GM12878 (cell line): Measurements from ENCODE around the gene PSENEN. TPM values are rescaled to one million over a fixed set of nuclear protein-coding genes. Genes with fewer than 3 reads are reported as not detected.

ENCODE experiments used
- ATF7 ChIP-seq: fragments of 450-650 bp; IDR thresholded peaks from 2 replicates; pipeline ENCODE4 v1.6.1; 2016; ENCODE audit warnings: low read depth, mild to moderate bottlenecking
- CHD1 ChIP-seq: IDR thresholded peaks from 2 replicates; pipeline ENCODE4 v1.6.1; 2012; ENCODE audit warnings: low read depth, low read length, improper control_type of control experiment
- CHD4 ChIP-seq: fragments of 200-600 bp; sonication (generic); IDR thresholded peaks from 2 replicates; pipeline ENCODE4 v1.6.1; 2016; ENCODE audit warnings: mild to moderate bottlenecking
- ESRRA ChIP-seq: IDR thresholded peaks from 2 replicates; pipeline ENCODE4 v1.6.1; 2012; ENCODE audit warnings: mild to moderate bottlenecking, low read length, improper control_type of control experiment
- GABPA ChIP-seq: IDR thresholded peaks from 2 replicates; pipeline ENCODE4 v1.6.1; 2014; ENCODE audit warnings: antibody characterized with exemption, low read depth, mild to moderate bottlenecking, inconsistent platforms
- KLF5 ChIP-seq: fragments of 450-650 bp; IDR thresholded peaks from 2 replicates; pipeline ENCODE4 v1.6.1; 2014; ENCODE audit warnings: mild to moderate bottlenecking; ENCODE audit not compliant: partially characterized antibody
- MXI1 ChIP-seq: fragments of 150-350 bp; IDR thresholded peaks from 2 replicates; pipeline ENCODE4 v1.6.1; 2011; ENCODE audit warnings: low read depth, mild to moderate bottlenecking, inconsistent platforms, low read length, improper control_type of control experiment
- PAX5 ChIP-seq: IDR thresholded peaks from 2 replicates; pipeline ENCODE4 v1.6.1; 2011; ENCODE audit warnings: low read depth, low read length, borderline replicate concordance
- PKNOX1 ChIP-seq: fragments of 450-650 bp; IDR thresholded peaks from 2 replicates; pipeline ENCODE4 v1.6.1; 2016; ENCODE audit warnings: mild to moderate bottlenecking
- RBBP5 ChIP-seq: fragments of 200-600 bp; sonication (generic); conservative IDR thresholded peaks from 2 replicates; pipeline ENCODE4 v1.6.1; 2016
- RUNX3 ChIP-seq: IDR thresholded peaks from 2 replicates; pipeline ENCODE4 v1.6.1; 2012; ENCODE audit warnings: low read length, inconsistent platforms
- SMAD5 ChIP-seq: IDR thresholded peaks from 2 replicates; pipeline ENCODE4 v1.6.1; 2016; ENCODE audit warnings: antibody characterized with exemption, low read depth
- SREBF1 ChIP-seq: IDR thresholded peaks from 2 replicates; pipeline ENCODE4 v1.6.1; 2012; ENCODE audit warnings: mild to moderate bottlenecking, low read length
- STAT1 ChIP-seq: fragments of 450-650 bp; conservative IDR thresholded peaks from 2 replicates; pipeline ENCODE4 v1.6.1; 2014; ENCODE audit warnings: antibody characterized with exemption, mild to moderate bottlenecking
- WRNIP1 ChIP-seq: IDR thresholded peaks from 2 replicates; pipeline ENCODE4 v1.6.1; 2011; ENCODE audit warnings: low read depth, low read length, improper control_type of control experiment, borderline replicate concordance
- ZBTB33 ChIP-seq: fragments of 450-650 bp; IDR thresholded peaks from 2 replicates; pipeline ENCODE4 v1.6.1; 2017; ENCODE audit warnings: mild to moderate bottlenecking
- ZZZ3 ChIP-seq: IDR thresholded peaks from 2 replicates; pipeline ENCODE4 v1.6.1; 2011; ENCODE audit warnings: low read depth; ENCODE audit not compliant: control insufficient read depth, insufficient read length
- polyA plus RNA-seq, 11 experiments: library from polyadenylated mRNA; depleted of rRNA in 4 of 11; unstranded in 6 of 11; stranded (reverse) in 5 of 11; fragments of >200 nt; fragmentation: Nextera tagmentation in 4 of 11; fragmentation: Illumina TruSeq in 1 of 11; extraction: Ambion mirVana in 4 of 11; extraction: Trizol in 1 of 11; gene quantifications; 1 replicate in 1 of 11; 2 replicates in 10 of 11; pipeline versions ENCODE4 v1.2.1 to v1.2.3, GENCODE V29; 2011 to 2016; ENCODE audit warnings: inconsistent platforms in 2 of 11, missing spikeins in 2 of 11, low read depth in 1 of 11
- total RNA-seq, 4 experiments: library from RNA; depleted of rRNA in 3 of 4; stranded (reverse); fragments of >200 nt in 3 of 4; fragmentation: Illumina TruSeq in 1 of 4; extraction: Trizol in 1 of 4; gene quantifications; 2 replicates each; pipeline versions ENCODE4 v1.2.1 to v1.2.3, GENCODE V29; 2013 to 2021
- TF ChIP-seq, protein P1 (sequence below): fragments of 450-650 bp; IDR thresholded peaks from 2 replicates; pipeline ENCODE4 v1.6.1; 2017; ENCODE audit warnings: mild to moderate bottlenecking, moderate library complexity
- TF ChIP-seq, protein P2 (sequence below): fragments of 450-650 bp; IDR thresholded peaks from 2 replicates; pipeline ENCODE4 v1.6.1; 2017; ENCODE audit warnings: low read depth, mild to moderate bottlenecking, moderate library complexity
- TF ChIP-seq, protein P3 (sequence below): fragments of 450-650 bp; IDR thresholded peaks from 2 replicates; pipeline ENCODE4 v1.6.1; 2017; ENCODE audit warnings: mild to moderate bottlenecking, low read depth, inconsistent platforms; ENCODE audit not compliant: poor library complexity, severe bottlenecking

The PSENEN gene
- total and polyA plus RNA-seq, 10 of the 15 experiments (the other 5 are each of a cell fraction or from before 2014, with no cell fraction given), result 14.4 to 178 (median 43.5) TPM

- TF ChIP-seq ZBTB33 (no peak), ZZZ3 (no peak), SMAD5 (peak; percentile 66; the same call in 1 of the 2 replicates), RBBP5 (no peak), SREBF1 (no peak), CHD1 (no peak; the same call in 1 of the 2 replicates), PAX5 (peak; percentile 92), ESRRA (no peak), GABPA (no peak), MXI1 (peak; percentile 80; the same call in 1 of the 2 replicates), WRNIP1 (peak; percentile 15; the same call in 1 of the 2 replicates), ATF7 (peak; percentile 64), RUNX3 (peak; percentile 99), PKNOX1 (no peak), CHD4 (0 out of 2 replicates have a peak, but pooled peaks have one; percentile 28), KLF5 (peak; percentile 76), STAT1 (no peak)
- TF ChIP-seq, protein P1, sequence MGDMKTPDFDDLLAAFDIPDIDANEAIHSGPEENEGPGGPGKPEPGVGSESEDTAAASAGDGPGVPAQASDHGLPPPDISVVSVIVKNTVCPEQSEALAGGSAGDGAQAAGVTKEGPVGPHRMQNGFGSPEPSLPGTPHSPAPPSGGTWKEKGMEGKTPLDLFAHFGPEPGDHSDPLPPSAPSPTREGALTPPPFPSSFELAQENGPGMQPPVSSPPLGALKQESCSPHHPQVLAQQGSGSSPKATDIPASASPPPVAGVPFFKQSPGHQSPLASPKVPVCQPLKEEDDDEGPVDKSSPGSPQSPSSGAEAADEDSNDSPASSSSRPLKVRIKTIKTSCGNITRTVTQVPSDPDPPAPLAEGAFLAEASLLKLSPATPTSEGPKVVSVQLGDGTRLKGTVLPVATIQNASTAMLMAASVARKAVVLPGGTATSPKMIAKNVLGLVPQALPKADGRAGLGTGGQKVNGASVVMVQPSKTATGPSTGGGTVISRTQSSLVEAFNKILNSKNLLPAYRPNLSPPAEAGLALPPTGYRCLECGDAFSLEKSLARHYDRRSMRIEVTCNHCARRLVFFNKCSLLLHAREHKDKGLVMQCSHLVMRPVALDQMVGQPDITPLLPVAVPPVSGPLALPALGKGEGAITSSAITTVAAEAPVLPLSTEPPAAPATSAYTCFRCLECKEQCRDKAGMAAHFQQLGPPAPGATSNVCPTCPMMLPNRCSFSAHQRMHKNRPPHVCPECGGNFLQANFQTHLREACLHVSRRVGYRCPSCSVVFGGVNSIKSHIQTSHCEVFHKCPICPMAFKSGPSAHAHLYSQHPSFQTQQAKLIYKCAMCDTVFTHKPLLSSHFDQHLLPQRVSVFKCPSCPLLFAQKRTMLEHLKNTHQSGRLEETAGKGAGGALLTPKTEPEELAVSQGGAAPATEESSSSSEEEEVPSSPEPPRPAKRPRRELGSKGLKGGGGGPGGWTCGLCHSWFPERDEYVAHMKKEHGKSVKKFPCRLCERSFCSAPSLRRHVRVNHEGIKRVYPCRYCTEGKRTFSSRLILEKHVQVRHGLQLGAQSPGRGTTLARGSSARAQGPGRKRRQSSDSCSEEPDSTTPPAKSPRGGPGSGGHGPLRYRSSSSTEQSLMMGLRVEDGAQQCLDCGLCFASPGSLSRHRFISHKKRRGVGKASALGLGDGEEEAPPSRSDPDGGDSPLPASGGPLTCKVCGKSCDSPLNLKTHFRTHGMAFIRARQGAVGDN, result peak; percentile 41; the same call in 1 of the 2 replicates
- TF ChIP-seq, protein P2, sequence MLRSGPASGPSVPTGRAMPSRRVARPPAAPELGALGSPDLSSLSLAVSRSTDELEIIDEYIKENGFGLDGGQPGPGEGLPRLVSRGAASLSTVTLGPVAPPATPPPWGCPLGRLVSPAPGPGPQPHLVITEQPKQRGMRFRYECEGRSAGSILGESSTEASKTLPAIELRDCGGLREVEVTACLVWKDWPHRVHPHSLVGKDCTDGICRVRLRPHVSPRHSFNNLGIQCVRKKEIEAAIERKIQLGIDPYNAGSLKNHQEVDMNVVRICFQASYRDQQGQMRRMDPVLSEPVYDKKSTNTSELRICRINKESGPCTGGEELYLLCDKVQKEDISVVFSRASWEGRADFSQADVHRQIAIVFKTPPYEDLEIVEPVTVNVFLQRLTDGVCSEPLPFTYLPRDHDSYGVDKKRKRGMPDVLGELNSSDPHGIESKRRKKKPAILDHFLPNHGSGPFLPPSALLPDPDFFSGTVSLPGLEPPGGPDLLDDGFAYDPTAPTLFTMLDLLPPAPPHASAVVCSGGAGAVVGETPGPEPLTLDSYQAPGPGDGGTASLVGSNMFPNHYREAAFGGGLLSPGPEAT, result peak; percentile 93
- TF ChIP-seq, protein P3, sequence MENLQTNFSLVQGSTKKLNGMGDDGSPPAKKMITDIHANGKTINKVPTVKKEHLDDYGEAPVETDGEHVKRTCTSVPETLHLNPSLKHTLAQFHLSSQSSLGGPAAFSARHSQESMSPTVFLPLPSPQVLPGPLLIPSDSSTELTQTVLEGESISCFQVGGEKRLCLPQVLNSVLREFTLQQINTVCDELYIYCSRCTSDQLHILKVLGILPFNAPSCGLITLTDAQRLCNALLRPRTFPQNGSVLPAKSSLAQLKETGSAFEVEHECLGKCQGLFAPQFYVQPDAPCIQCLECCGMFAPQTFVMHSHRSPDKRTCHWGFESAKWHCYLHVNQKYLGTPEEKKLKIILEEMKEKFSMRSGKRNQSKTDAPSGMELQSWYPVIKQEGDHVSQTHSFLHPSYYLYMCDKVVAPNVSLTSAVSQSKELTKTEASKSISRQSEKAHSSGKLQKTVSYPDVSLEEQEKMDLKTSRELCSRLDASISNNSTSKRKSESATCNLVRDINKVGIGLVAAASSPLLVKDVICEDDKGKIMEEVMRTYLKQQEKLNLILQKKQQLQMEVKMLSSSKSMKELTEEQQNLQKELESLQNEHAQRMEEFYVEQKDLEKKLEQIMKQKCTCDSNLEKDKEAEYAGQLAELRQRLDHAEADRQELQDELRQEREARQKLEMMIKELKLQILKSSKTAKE, result peak; percentile 67
Observed at GRCh38 chr19:35742121-35742724, 3.2 kb upstream of the PSENEN start, which contains the start of gene IGFLR1 (continued).
